SH-SY5Y (cell line): Measurements from ENCODE around the gene FOXP1.

Experiments
- GATA2 ChIP-seq: IDR thresholded peaks from 2 replicates; pipeline ENCODE4 v1.6.1; 2011; ENCODE audit warnings: mild to moderate bottlenecking, low read depth, low read length
- GATA3 ChIP-seq: IDR thresholded peaks from 2 replicates; pipeline ENCODE4 v1.6.1; 2011; ENCODE audit warnings: low read depth, mild to moderate bottlenecking, low read length, moderate library complexity

DNA sequence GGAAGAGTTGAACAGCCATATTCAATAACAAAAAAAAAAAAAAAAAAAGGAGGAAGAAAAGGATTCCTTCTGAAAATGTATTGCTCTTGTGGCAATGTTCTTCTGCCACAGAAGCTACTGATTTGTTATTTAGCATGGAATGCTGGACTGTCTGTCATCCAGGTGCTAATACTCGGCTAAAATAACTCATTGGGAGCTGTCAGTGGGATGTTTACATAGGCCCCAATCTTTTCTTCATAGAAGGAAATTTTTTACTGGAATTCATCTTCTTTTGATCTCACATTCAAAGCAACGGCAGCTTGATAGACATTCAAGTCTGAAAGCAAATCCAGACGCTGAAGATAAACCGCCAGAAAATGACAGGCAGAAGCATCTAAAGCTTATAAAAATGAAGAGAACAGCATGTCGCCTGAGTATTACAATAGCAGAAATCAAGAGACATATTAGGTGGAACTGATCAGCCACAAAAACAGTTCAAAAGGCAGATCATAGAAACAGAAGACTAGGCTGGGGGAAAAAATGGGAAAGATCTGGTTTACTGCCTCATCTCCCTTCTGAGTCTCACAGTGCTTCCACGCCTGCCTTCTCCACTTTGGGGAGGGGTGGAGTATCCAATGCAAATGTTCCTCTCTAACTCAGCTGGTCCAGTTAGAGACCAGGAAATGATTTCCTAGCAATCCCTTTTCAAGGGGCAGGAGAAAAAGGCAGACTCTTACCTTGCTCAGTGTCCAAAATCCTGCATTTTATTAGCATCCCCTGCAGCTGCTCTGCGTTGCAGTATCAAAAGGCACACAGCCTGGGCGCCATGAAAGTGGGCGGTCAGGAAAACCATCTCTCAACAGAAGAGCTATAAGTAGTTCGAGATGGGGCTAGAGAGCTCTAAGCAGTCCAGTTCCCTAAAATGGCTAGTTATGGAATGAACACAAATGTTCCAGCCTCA lies 451.9 kb downstream of the FOXP1 start:
- no peak for TF ChIP-seq GATA3
- TF ChIP-seq GATA2, result no peak
